Heart right ventricle (tissue), 16 donors: ENCODE measurements around the gene RXRA. TPM values are rescaled to one million over a fixed set of nuclear protein-coding genes. Genes with fewer than 3 reads are reported as not detected.

Experiments
- ATAC-seq, 8 donors: fragments of 200-7000 bp; cut with Tn5 transposase; one replicate each; pipeline ENCODE4 v1.9.1; 2020; ENCODE audit warnings: mild to moderate bottlenecking in 8 of 8, moderate library complexity in 8 of 8, moderate number of reproducible peaks in 1 of 8
- DNase-seq, 2 donors: peaks; one replicate each; pipeline ENCODE4 v3.0.0-alpha.2; 2020
- H3K27ac ChIP-seq, 10 donors: fragments of 200-600 bp; sonication (generic) in 2 of 10; one replicate each; pipeline versions ENCODE4 v1.5.0 to v1.8.0; 2020 to 2022; ENCODE audit warnings: mild to moderate bottlenecking in 3 of 10
- H3K27me3 ChIP-seq, 7 donors: fragments of 200-600 bp; one replicate each; pipeline ENCODE4 v1.8.0; 2021 to 2022; ENCODE audit warnings: mild to moderate bottlenecking in 2 of 7
- H3K36me3 ChIP-seq, 9 donors: fragments of 200-600 bp; sonication (generic) in 1 of 9; one replicate each; pipeline versions ENCODE4 v1.5.0 to v1.8.0; 2020 to 2022; ENCODE audit warnings: mild to moderate bottlenecking in 2 of 9
- H3K4me1 ChIP-seq, 9 donors: fragments of 200-600 bp; sonication (generic) in 1 of 9; one replicate each; pipeline versions ENCODE4 v1.5.0 to v1.8.0; 2020 to 2022; ENCODE audit warnings: mild to moderate bottlenecking in 4 of 9
- H3K4me3 ChIP-seq, 10 donors: fragments of 200-600 bp; sonication (generic) in 2 of 10; one replicate each; pipeline versions ENCODE4 v1.5.0 to v1.8.0; 2020 to 2022; ENCODE audit warnings: mild to moderate bottlenecking in 7 of 10, moderate library complexity in 2 of 10
- H3K9me3 ChIP-seq, 11 donors: fragments of 200-600 bp in 10 of 11; sonication (generic) in 2 of 11; one replicate each; pipeline versions ENCODE4 v1.5.0 to v1.8.0; 2013 to 2022; ENCODE audit warnings: mild to moderate bottlenecking in 2 of 11, control low read depth in 1 of 11, moderate library complexity in 1 of 11
- CTCF ChIP-seq, 9 donors: fragments of 200-600 bp; sonication (generic) in 2 of 9; IDR thresholded peaks; one replicate each; pipeline versions ENCODE4 v1.5.0 to v1.8.0; 2021 to 2022; ENCODE audit warnings: antibody characterized with exemption in 9 of 9, mild to moderate bottlenecking in 5 of 9, moderate library complexity in 1 of 9
- WGBS, 2 donors: extraction: QIAGEN DNeasy Blood & Tissue Kit; methylation state at CpG; one replicate each; pipeline ENCODE4 v1.1.7; 2013; ENCODE audit warnings: inconsistent platforms in 1 of 2; 5-methylcytosine and 5-hydroxymethylcytosine counted together
- intact Hi-C, 10 donors: fragments of 100-400 bp; cut with DNase I; formaldehyde crosslinking; loops; one replicate each; pipeline versions ENCODE4 v1.11.1 to v1.14.2; 2022
- polyA plus RNA-seq, 2 donors: library from polyadenylated mRNA; stranded (reverse); fragments of 200-250 nt; gene quantifications; one replicate each; pipeline ENCODE4 v1.2.3, GENCODE V29; 2013
- total RNA-seq, 10 donors: library from RNA; stranded (reverse); fragmentation: NEBNext Ultra II Directional in 3 of 10; extraction: Animal tissue kit (Norgen Biotek cat#: 25700) in 3 of 10; gene quantifications; one replicate each; pipeline versions ENCODE4 v1.2.1 to v1.2.4, GENCODE V29; 2021 to 2023
- donor health status: Arrhythmogenic right ventricular cardiomyopathy.
- donor health status: ischemic (EF 13 %, LVEDD 7.1; RV severe dilation, severe dysfunction).
- donor health status: healthy with polysubstance abuse.
- donor health status: DM: no; HTN: yes; CAD: no.
- donor health status: DM: no; HTN: no; CAD: no.
- donor health status: ischemic (EF 25% LVEDD 6.9; RV normal size, moderate dysfunction).
- donor health status: ischemic (EF 25% LVEDD 5.7; RV mildly dilated, moderate dysfunction).
- donor health status: healthy.
- donor health status: DM: yes; HTN: yes; CAD: no.
- donor health status: Ischemic cardiomyopathy.
- donor health status: ischemic (EF 35%, LVEDD 5.7; RV mildly dilated, moderate dysfunction).
- donor health status: nonischemic (EF 11% LVEDD 7.7; RV severe dilation, severe dysfunction).
- donor health status: DM: yes; HTN: yes; CAD: no.
- donor health status: PGD.
- donor health status: ischemic (EF 29% LVEDD 5.4; RV normal size, mild dysfunction).
- donor health status: nonischemic (EF 23%, LVEDD 6.1; RV moderate dilation, normal function).

RXRA gene
- total and polyA plus RNA-seq, 12 donors: 22.6 to 92.3 (median 42.0) TPM

- peaks cover 77 to 100% (median 100%) of the 10 kb centered on the region in 9 donors for H3K4me1 ChIP-seq
- no peaks in the 10 kb centered on the region for H3K27me3 ChIP-seq
- H3K36me3 ChIP-seq: no peaks in the 10 kb centered on the region
- DNase-seq (peak; percentile 51 to 68), ATAC-seq (peak; percentile 7 to 54 (median 31))
- H3K4me3 ChIP-seq: peak overlapping the region in 1 of 10 donors; percentile 8
- peak overlapping the region; percentile 0 to 98 (median 86) for H3K27ac ChIP-seq
- TF ChIP-seq CTCF (IDR thresholded peaks at IDR 0.05): no peak
- H3K9me3 ChIP-seq: no peaks in the 10 kb centered on the region
- 20 to 22% methylated on average over 11 of the region's 11 CpGs for WGBS, 2 donors
- intact Hi-C loops: loop anchor here in 6 of 10 donors (2.0 to 10.0 kb wide), 5 partner anchors 33 to 56 kb away; partner anchors contain the start of gene RXRA (in 3 of the 6)
Measured at GRCh38 chr9:134378901-134379338, 52.7 kb downstream of the RXRA start.

GRCh38 chr9:134379831-134380365 lies 53.6 kb downstream of the RXRA start:
- no peak overlapping the region for H3K4me3 ChIP-seq
- WGBS, 2 donors: 85 to 87% methylated on average over 21 of the region's 21 CpGs
- no peak for TF ChIP-seq CTCF (IDR thresholded peaks at IDR 0.05)
- H3K27me3 ChIP-seq: no peaks in the 10 kb centered on the region
- intact Hi-C loops: loop anchor here in 6 of 10 donors (2.0 to 10.0 kb wide), 5 partner anchors 32 to 55 kb away; partner anchors contain the start of gene RXRA (in 3 of the 6)
- no peak for DNase-seq
- peak overlapping the region in 9 of 10 donors; percentile 0 to 98 (median 90) for H3K27ac ChIP-seq
- H3K9me3 ChIP-seq: no peaks in the 10 kb centered on the region
- no peaks in the 10 kb centered on the region for H3K36me3 ChIP-seq
- no peak for ATAC-seq
- peaks cover 71 to 100% (median 100%) of the 10 kb centered on the region in 9 donors for H3K4me1 ChIP-seq

GRCh38 chr9:134380542-134381271 lies 54.5 kb downstream of the RXRA start:
- intact Hi-C loops: no loop called here
- DNase-seq (no peak), ATAC-seq (no peak)
- H3K27ac ChIP-seq: peak overlapping the region in 5 of 10 donors; percentile 16 to 91 (median 52)
- H3K4me3 ChIP-seq: no peak overlapping the region
- peaks cover 72 to 100% (median 100%) of the 10 kb centered on the region in 9 donors for H3K4me1 ChIP-seq
- 78 to 80% methylated on average over 16 of the region's 16 CpGs for WGBS, 2 donors
- no peaks in the 10 kb centered on the region for H3K9me3 ChIP-seq
- no peaks in the 10 kb centered on the region for H3K27me3 ChIP-seq
- no peaks in the 10 kb centered on the region for H3K36me3 ChIP-seq
- no peak for TF ChIP-seq CTCF (IDR thresholded peaks at IDR 0.05)

GRCh38 chr9:134381272-134381661 lies 55.0 kb downstream of the RXRA start:
- no peaks in the 10 kb centered on the region for H3K9me3 ChIP-seq
- H3K4me3 ChIP-seq: no peak overlapping the region
- H3K27ac ChIP-seq: peak overlapping the region in 5 of 10 donors; percentile 3 to 74 (median 16)
- intact Hi-C loops: no loop called here
- H3K27me3 ChIP-seq: no peaks in the 10 kb centered on the region
- no peaks in the 10 kb centered on the region for H3K36me3 ChIP-seq
- no peak for DNase-seq
- WGBS, 2 donors: 93 to 95% methylated on average over 7 of the region's 7 CpGs
- no peak for ATAC-seq
- no peak for TF ChIP-seq CTCF (IDR thresholded peaks at IDR 0.05)
- peaks cover 74 to 100% (median 100%) of the 10 kb centered on the region in 9 donors for H3K4me1 ChIP-seq
